SJCRH30 (cell line): ENCODE data around the gene VIM. TPM values are rescaled to one million over a fixed set of nuclear protein-coding genes. Genes with fewer than 3 reads are reported as not detected.

Experiments
- DNase-seq, 2 experiments: peaks; one replicate each; pipeline ENCODE4 v3.0.0-alpha.2; 2015 to 2020
- H3K27ac ChIP-seq: fragments of 250-450 bp; sonication (Bioruptor Pico); 2 replicates; pipeline ENCODE4 v1.5.1; 2020; ENCODE audit warnings: mild to moderate bottlenecking, moderate library complexity
- H3K27me3 ChIP-seq: fragments of 250-450 bp; sonication (Bioruptor Pico); 2 replicates; pipeline ENCODE4 v1.5.1; 2020; ENCODE audit warnings: mild to moderate bottlenecking, moderate library complexity
- H3K36me3 ChIP-seq: fragments of 250-450 bp; sonication (Bioruptor Pico); 2 replicates; pipeline ENCODE4 v1.5.1; 2020; ENCODE audit warnings: mild to moderate bottlenecking, moderate library complexity
- H3K4me1 ChIP-seq: fragments of 250-450 bp; sonication (Bioruptor Pico); 2 replicates; pipeline ENCODE4 v1.5.1; 2020; ENCODE audit warnings: mild to moderate bottlenecking, moderate library complexity
- H3K4me3 ChIP-seq: fragments of 250-450 bp; sonication (Bioruptor Pico); 2 replicates; pipeline ENCODE4 v1.5.1; 2020; ENCODE audit warnings: mild to moderate bottlenecking, moderate library complexity
- H3K9me3 ChIP-seq: fragments of 250-450 bp; sonication (Bioruptor Pico); replicated peaks from 2 replicates; pipeline ENCODE4 v1.5.1; 2020; ENCODE audit warnings: mild to moderate bottlenecking, moderate library complexity
- total RNA-seq: library from RNA; depleted of rRNA; stranded (reverse); fragments of >200 nt; shearing (Covaris generic); gene quantifications from 2 replicates; pipeline ENCODE4 v1.2.3, GENCODE V29; 2014; rRNA removed

The VIM gene
- total RNA-seq, 1 experiment from 2014 or later: 1,733 TPM

- H3K27ac ChIP-seq: no peak overlapping the region
- no peaks in the 10 kb centered on the region for H3K4me1 ChIP-seq
- H3K36me3 ChIP-seq: no peaks in the 10 kb centered on the region
- H3K4me3 ChIP-seq: no peak overlapping the region
- no peak for DNase-seq
- no peaks in the 10 kb centered on the region for H3K27me3 ChIP-seq
- no peaks in the 10 kb centered on the region for H3K9me3 ChIP-seq
Measured at GRCh38 chr10:17273403-17273802, 45.4 kb downstream of the VIM start.

- no peaks in the 10 kb centered on the region for H3K27me3 ChIP-seq
- H3K4me3 ChIP-seq: no peak overlapping the region
- no peaks in the 10 kb centered on the region for H3K36me3 ChIP-seq
- no peaks in the 10 kb centered on the region for H3K4me1 ChIP-seq
- no peak overlapping the region for H3K27ac ChIP-seq
- H3K9me3 ChIP-seq: no peaks in the 10 kb centered on the region
- no peak for DNase-seq
Measured at GRCh38 chr10:17276756-17277424, 48.8 kb downstream of the VIM start.

- no peak overlapping the region for H3K27ac ChIP-seq
- no peaks in the 10 kb centered on the region for H3K4me1 ChIP-seq
- no peaks in the 10 kb centered on the region for H3K36me3 ChIP-seq
- no peak overlapping the region for H3K4me3 ChIP-seq
- DNase-seq: no peak
- no peaks in the 10 kb centered on the region for H3K9me3 ChIP-seq
- no peaks in the 10 kb centered on the region for H3K27me3 ChIP-seq
Measured at GRCh38 chr10:17278607-17279240, 50.7 kb downstream of the VIM start.

- H3K27ac ChIP-seq: no peak overlapping the region
- H3K9me3 ChIP-seq: no peaks in the 10 kb centered on the region
- DNase-seq: no peak
- no peak overlapping the region for H3K4me3 ChIP-seq
- H3K36me3 ChIP-seq: no peaks in the 10 kb centered on the region
- H3K27me3 ChIP-seq: no peaks in the 10 kb centered on the region
- no peaks in the 10 kb centered on the region for H3K4me1 ChIP-seq
Measured at GRCh38 chr10:17282311-17282710, 54.3 kb downstream of the VIM start.

- Histone ChIP-seq H3K27ac (no peak overlapping the region), H3K4me3 (no peak overlapping the region), H3K36me3 (no peaks in the 10 kb centered on the region), H3K4me1 (no peaks in the 10 kb centered on the region), H3K27me3 (no peaks in the 10 kb centered on the region; the same call in 1 of the 2 replicates), H3K9me3 (no peaks in the 10 kb centered on the region)
- DNase-seq: no peak
Measured at GRCh38 chr10:17286562-17287550, 58.8 kb downstream of the VIM start.

Other genes starting within 250 kb of the VIM start
- gene CUBN, start 98.4 kb upstream of the VIM start, total RNA-seq: 0.34 and 2.6 TPM in 2 replicates
- 10.8 and 11.9 TPM in 2 replicates for gene TRDMT1, start 26.6 kb upstream of the VIM start, total RNA-seq
- gene ST8SIA6, start 226.4 kb downstream of the VIM start, total RNA-seq: not detected in 2 replicates